ENCODE data around the gene ASB12. TPM values are rescaled to one million over a fixed set of nuclear protein-coding genes. Genes with fewer than 3 reads are reported as not detected.

ASB12 gene
- total and polyA plus RNA-seq, 4 donors = 0.39 to 0.45 (median 0.43) TPM; not detected in 1

DNA sequence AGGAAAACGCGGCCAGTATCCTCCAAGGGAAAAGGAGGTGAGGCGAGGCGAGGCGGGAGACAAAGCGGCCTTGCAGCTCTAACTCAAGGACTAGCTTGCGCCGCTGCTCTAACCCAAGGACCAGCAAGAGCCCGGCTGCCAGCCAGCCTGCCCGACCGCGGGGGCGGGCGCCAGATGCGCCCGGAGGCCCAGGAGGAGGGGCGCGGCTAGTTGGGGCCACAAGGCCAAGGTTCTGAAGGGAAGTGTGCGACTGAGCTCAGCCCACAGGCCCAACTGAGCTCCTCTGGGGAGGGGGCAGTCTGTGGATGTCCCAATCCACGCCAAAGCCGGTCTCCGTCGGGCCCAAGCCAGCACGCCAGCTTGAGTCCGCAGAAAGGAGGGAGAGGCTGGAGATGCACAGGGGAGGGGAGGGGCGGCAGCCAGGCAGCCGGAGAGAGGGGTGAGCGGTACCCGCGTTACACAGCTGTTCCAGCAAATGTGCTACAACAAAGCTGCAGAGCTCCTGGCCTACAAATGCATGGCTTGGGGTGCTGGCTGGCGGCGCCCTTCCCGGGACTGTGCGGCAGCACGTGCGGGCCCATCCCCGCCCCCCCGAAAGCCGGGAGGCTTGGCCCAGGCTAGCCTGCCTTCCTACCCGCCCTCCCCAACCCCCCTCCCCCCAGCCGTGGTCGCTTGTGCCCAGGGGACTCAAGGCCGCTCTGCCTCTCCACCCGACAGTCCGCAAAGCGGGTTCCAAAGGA lies 25.5 kb downstream of the ASB12 start:
- intact Hi-C loops (cut with DNase I) = loop anchor here in 1 of 2 donors (10.0 kb wide), 2 partner anchors 190 to 450 kb away; partner anchors contain the start of gene MTMR8
- WGBS, 2 donors = 0 to 28% methylated on average over 43 to 46 of the region's 46 CpGs
- H3K9me3 ChIP-seq (ENCODE audit: control insufficient read depth, low read length) = no peaks in the 10 kb centered on the region
- H3K36me3 ChIP-seq (ENCODE audit: control insufficient read depth in 1 of 2, insufficient read depth in 2 of 2, low read length in 1 of 2) = no peaks in the 10 kb centered on the region
- ATAC-seq (ENCODE audit: low FRiP score) = peak; percentile 38
- no peaks in the 10 kb centered on the region for H3K27me3 ChIP-seq (ENCODE audit: control insufficient read depth in 1 of 2, insufficient read depth in 2 of 2, low read length in 1 of 2)
- H3K4me3 ChIP-seq (ENCODE audit: low read length in 2 of 2) = peak overlapping the region; percentile 33 to 74
- peak; percentile 52 to 76 for DNase-seq
- H3K27ac ChIP-seq (ENCODE audit: low read depth in 1 of 2, low read length in 2 of 2) = peak overlapping the region in 1 of 2 donors; percentile 55
- H3K4me1 ChIP-seq (ENCODE audit: control insufficient read depth in 1 of 2, insufficient read depth in 2 of 2, low read length in 2 of 2) = no peaks in the 10 kb centered on the region

- no peaks in the 10 kb centered on the region for H3K4me1 ChIP-seq (ENCODE audit: control insufficient read depth in 1 of 2, insufficient read depth in 2 of 2, low read length in 2 of 2)
- DNase-seq = peak; percentile 53 to 81
- H3K9me3 ChIP-seq (ENCODE audit: control insufficient read depth, low read length) = no peaks in the 10 kb centered on the region
- H3K4me3 ChIP-seq (ENCODE audit: low read length in 2 of 2) = peak overlapping the region; percentile 33 to 74
- WGBS, 2 donors = 9 to 41% methylated on average over 23 of the region's 23 CpGs
- intact Hi-C loops (cut with DNase I) = loop anchor here in 1 of 2 donors (10.0 kb wide), 2 partner anchors 191 to 449 kb away; partner anchors contain the start of gene MTMR8
- no peaks in the 10 kb centered on the region for H3K36me3 ChIP-seq (ENCODE audit: control insufficient read depth in 1 of 2, insufficient read depth in 2 of 2, low read length in 1 of 2)
- ATAC-seq (ENCODE audit: low FRiP score) = peak; percentile 28
- H3K27me3 ChIP-seq (ENCODE audit: control insufficient read depth in 1 of 2, insufficient read depth in 2 of 2, low read length in 1 of 2) = no peaks in the 10 kb centered on the region
- peak overlapping the region in 1 of 2 donors; percentile 43 for H3K27ac ChIP-seq (ENCODE audit: low read depth in 1 of 2, low read length in 2 of 2)
These were observed 26.2 kb downstream of the ASB12 start for GRCh38 chrX:64204252-64204651.

GRCh38 chrX:64202808-64203325 lies 27.5 kb downstream of the ASB12 start:
- Histone ChIP-seq H3K9me3 (ENCODE audit: control insufficient read depth, low read length) (no peaks in the 10 kb centered on the region), H3K27ac (ENCODE audit: low read depth in 1 of 2, low read length in 2 of 2) (no peak overlapping the region), H3K36me3 (ENCODE audit: control insufficient read depth in 1 of 2, insufficient read depth in 2 of 2, low read length in 1 of 2) (no peaks in the 10 kb centered on the region), H3K4me3 (ENCODE audit: low read length in 2 of 2) (no peak overlapping the region), H3K4me1 (ENCODE audit: control insufficient read depth in 1 of 2, insufficient read depth in 2 of 2, low read length in 2 of 2) (no peaks in the 10 kb centered on the region), H3K27me3 (ENCODE audit: control insufficient read depth in 1 of 2, insufficient read depth in 2 of 2, low read length in 1 of 2) (no peaks in the 10 kb centered on the region)
- ATAC-seq (ENCODE audit: low FRiP score) (no peak), DNase-seq (no peak)
- intact Hi-C loops (cut with DNase I) = loop anchor here in 1 of 2 donors (10.0 kb wide), 2 partner anchors 192 to 448 kb away; partner anchors contain the start of gene MTMR8
- WGBS, 2 donors = 67 to 71% methylated on average over 2 of the region's 2 CpGs

DNA sequence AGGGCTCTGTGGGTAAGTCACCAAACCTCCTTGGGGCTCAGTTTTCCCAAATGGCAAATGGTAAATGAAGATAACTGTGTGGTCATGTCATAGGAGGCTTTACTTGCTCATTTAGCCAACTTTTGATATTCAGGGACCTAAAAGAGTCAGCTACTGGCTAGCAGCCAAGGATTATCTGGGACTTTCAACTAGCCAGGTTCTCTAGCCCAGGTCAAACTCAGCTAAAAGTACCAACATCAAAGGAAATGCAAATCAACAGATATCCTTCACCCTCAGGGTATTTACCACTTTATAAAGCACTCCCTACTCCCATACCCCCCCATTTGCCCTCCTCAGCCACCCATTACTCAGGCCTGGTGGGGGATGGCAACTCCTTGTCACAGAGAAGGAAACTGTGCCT lies 32.4 kb downstream of the ASB12 start:
- H3K9me3 ChIP-seq (ENCODE audit: control insufficient read depth, low read length) = no peaks in the 10 kb centered on the region
- H3K27ac ChIP-seq (ENCODE audit: low read depth in 1 of 2, low read length in 2 of 2) = no peak overlapping the region
- no peaks in the 10 kb centered on the region for H3K36me3 ChIP-seq (ENCODE audit: control insufficient read depth in 1 of 2, insufficient read depth in 2 of 2, low read length in 1 of 2)
- ATAC-seq (ENCODE audit: low FRiP score) = no peak
- H3K27me3 ChIP-seq (ENCODE audit: control insufficient read depth in 1 of 2, insufficient read depth in 2 of 2, low read length in 1 of 2) = no peaks in the 10 kb centered on the region
- DNase-seq = no peak
- H3K4me1 ChIP-seq (ENCODE audit: control insufficient read depth in 1 of 2, insufficient read depth in 2 of 2, low read length in 2 of 2) = peaks cover 0 to 1% of the 10 kb centered on the region in 2 donors
- intact Hi-C loops (cut with DNase I) = no loop called here
- no peak overlapping the region for H3K4me3 ChIP-seq (ENCODE audit: low read length in 2 of 2)

DNA sequence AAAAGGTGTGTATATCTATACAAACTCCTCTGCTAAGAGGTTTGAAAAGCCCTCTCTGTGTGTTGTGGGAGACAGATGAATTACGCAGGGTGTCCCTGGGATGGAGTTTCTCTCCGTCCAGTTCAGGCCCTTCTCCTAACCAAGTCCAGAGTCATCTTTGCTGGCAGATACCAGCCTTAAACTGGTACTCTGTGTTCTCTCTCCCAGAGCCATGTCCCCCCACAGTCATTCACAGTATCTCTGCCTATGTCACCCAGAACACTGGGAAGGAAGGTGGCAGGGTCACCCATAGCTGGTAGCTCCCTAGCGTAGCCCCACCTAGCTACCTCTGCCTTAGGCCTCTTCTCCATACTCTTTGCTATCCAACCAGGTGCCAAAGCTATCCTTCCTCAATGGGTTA lies 33.8 kb downstream of the ASB12 start:
- Histone ChIP-seq H3K36me3 (ENCODE audit: control insufficient read depth in 1 of 2, insufficient read depth in 2 of 2, low read length in 1 of 2) (peaks cover 0 to 2% of the 10 kb centered on the region in 2 donors), H3K27me3 (ENCODE audit: control insufficient read depth in 1 of 2, insufficient read depth in 2 of 2, low read length in 1 of 2) (no peaks in the 10 kb centered on the region), H3K9me3 (ENCODE audit: control insufficient read depth, low read length) (no peaks in the 10 kb centered on the region), H3K27ac (ENCODE audit: low read depth in 1 of 2, low read length in 2 of 2) (no peak overlapping the region), H3K4me1 (ENCODE audit: control insufficient read depth in 1 of 2, insufficient read depth in 2 of 2, low read length in 2 of 2) (peaks cover 0 to 1% of the 10 kb centered on the region in 2 donors), H3K4me3 (ENCODE audit: low read length in 2 of 2) (no peak overlapping the region)
- ATAC-seq (ENCODE audit: low FRiP score) (no peak), DNase-seq (no peak)
- 85 to 95% methylated on average over 3 of the region's 3 CpGs for WGBS, 2 donors
- intact Hi-C loops (cut with DNase I) = no loop called here

DNA sequence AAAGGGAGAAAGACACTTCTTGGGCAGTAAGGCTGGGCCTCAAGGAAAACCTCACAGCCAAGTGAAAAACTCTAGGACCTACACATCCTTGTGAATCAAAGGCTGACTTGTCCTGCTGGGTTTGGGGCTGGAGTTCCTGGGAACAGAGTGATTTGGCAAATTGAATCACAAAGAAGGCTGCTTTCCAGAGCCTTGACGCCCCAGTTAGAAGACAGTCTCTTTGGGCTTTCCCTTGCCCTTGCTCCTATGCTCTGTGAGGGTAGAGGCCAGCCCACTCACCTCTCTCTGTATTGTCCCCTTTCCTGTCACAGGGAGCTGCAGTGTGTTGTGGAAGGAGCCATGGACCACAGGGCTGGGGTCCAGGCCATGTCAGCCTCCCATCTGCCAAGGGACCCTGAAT lies 34.5 kb downstream of the ASB12 start:
- WGBS, 2 donors = 49 to 57% methylated on average over 1 of the region's 1 CpG
- H3K27me3 ChIP-seq (ENCODE audit: control insufficient read depth in 1 of 2, insufficient read depth in 2 of 2, low read length in 1 of 2) = no peaks in the 10 kb centered on the region
- no peaks in the 10 kb centered on the region for H3K9me3 ChIP-seq (ENCODE audit: control insufficient read depth, low read length)
- intact Hi-C loops (cut with DNase I) = no loop called here
- H3K27ac ChIP-seq (ENCODE audit: low read depth in 1 of 2, low read length in 2 of 2) = no peak overlapping the region
- no peak for DNase-seq
- H3K4me1 ChIP-seq (ENCODE audit: control insufficient read depth in 1 of 2, insufficient read depth in 2 of 2, low read length in 2 of 2) = peaks cover 0 to 1% of the 10 kb centered on the region in 2 donors
- H3K4me3 ChIP-seq (ENCODE audit: low read length in 2 of 2) = no peak overlapping the region
- peaks cover 0 to 2% of the 10 kb centered on the region in 2 donors for H3K36me3 ChIP-seq (ENCODE audit: control insufficient read depth in 1 of 2, insufficient read depth in 2 of 2, low read length in 1 of 2)
- ATAC-seq (ENCODE audit: low FRiP score) = no peak

DNA sequence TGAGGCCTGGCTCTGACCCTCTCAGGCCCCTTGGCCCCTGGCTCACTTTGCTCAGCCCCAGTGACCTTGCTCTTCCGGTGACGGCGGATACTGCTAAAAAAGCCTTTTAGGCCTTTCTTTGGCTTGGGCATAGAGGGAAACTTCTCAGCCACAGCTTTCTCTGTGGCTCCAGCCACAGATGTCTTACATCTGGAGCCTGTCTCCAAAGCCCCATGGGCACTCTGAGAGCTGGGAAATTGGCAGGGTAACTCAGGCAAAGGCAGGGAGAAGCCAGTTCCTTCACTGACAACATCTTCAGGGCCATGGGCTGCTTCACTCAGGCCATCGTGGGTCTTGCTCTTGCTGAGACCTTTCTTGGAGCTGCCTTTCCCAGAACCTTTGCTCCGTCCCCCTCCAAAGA lies 37.7 kb downstream of the ASB12 start:
- peaks cover 0 to 1% of the 10 kb centered on the region in 2 donors for H3K4me1 ChIP-seq (ENCODE audit: control insufficient read depth in 1 of 2, insufficient read depth in 2 of 2, low read length in 2 of 2)
- H3K27me3 ChIP-seq (ENCODE audit: control insufficient read depth in 1 of 2, insufficient read depth in 2 of 2, low read length in 1 of 2) = no peaks in the 10 kb centered on the region
- DNase-seq = no peak
- H3K4me3 ChIP-seq (ENCODE audit: low read length in 2 of 2) = no peak overlapping the region
- peaks cover 0 to 5% of the 10 kb centered on the region in 2 donors for H3K36me3 ChIP-seq (ENCODE audit: control insufficient read depth in 1 of 2, insufficient read depth in 2 of 2, low read length in 1 of 2)
- WGBS, 2 donors = 77 to 86% methylated on average over 5 of the region's 5 CpGs
- H3K9me3 ChIP-seq (ENCODE audit: control insufficient read depth, low read length) = no peaks in the 10 kb centered on the region
- ATAC-seq (ENCODE audit: low FRiP score) = no peak
- H3K27ac ChIP-seq (ENCODE audit: low read depth in 1 of 2, low read length in 2 of 2) = no peak overlapping the region
- intact Hi-C loops (cut with DNase I) = no loop called here

DNA sequence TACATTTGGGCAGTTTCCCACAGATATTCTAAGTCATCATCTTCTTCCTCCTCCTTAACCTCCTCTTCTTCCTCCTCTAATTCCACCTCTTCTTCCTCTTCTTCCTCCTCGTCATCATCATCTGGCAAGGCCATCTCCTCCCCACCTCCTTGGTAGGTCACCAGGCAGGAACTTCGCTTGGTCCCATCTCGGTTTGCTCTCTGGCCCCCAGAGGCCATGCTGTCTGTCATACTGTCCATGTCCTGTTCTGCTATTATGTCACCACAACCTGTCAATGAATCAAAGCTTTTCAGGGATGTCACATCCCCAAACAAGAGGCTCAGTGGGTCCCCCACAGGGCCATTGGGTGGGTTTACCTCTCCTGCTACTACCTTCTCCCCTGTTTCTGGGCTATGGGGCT lies 38.4 kb downstream of the ASB12 start:
- WGBS, 2 donors = 83 to 99% methylated on average over 3 of the region's 3 CpGs
- Histone ChIP-seq H3K4me1 (ENCODE audit: control insufficient read depth in 1 of 2, insufficient read depth in 2 of 2, low read length in 2 of 2) (peaks cover 0 to 2% of the 10 kb centered on the region in 2 donors), H3K27ac (ENCODE audit: low read depth in 1 of 2, low read length in 2 of 2) (no peak overlapping the region), H3K36me3 (ENCODE audit: control insufficient read depth in 1 of 2, insufficient read depth in 2 of 2, low read length in 1 of 2) (peaks cover 0 to 5% of the 10 kb centered on the region in 2 donors), H3K27me3 (ENCODE audit: control insufficient read depth in 1 of 2, insufficient read depth in 2 of 2, low read length in 1 of 2) (no peaks in the 10 kb centered on the region), H3K4me3 (ENCODE audit: low read length in 2 of 2) (no peak overlapping the region), H3K9me3 (ENCODE audit: control insufficient read depth, low read length) (no peaks in the 10 kb centered on the region)
- intact Hi-C loops (cut with DNase I) = no loop called here
- ATAC-seq (ENCODE audit: low FRiP score) (no peak), DNase-seq (no peak)
